22Rv1 (cell line): ENCODE data around the gene THAP3.
A peak's percentile ranks its signal among the peaks of the same experiment; 100 is the strongest.

Experiments used
- H3K27ac ChIP-seq: fragments of 450-650 bp; 2 replicates; pipeline ENCODE4 v1.5.1; 2017
- CTCF ChIP-seq: fragments of 450-650 bp; IDR thresholded peaks from 2 replicates; pipeline ENCODE4 v1.5.1; 2017; ENCODE audit warnings: mild to moderate bottlenecking
- ZFX ChIP-seq: fragments of 450-650 bp; IDR thresholded peaks from 2 replicates; pipeline ENCODE4 v1.6.1; 2017; ENCODE audit warnings: antibody characterized with exemption, borderline replicate concordance

Gene THAP3

GRCh38 chr1:6614019-6614928, 10.4 kb upstream of the THAP3 start:
- TF ChIP-seq CTCF (no peak), ZFX (no peak)
- peak overlapping the region; percentile 86 for H3K27ac ChIP-seq

- TF ChIP-seq ZFX: no peak
- TF ChIP-seq CTCF: no peak
- H3K27ac ChIP-seq: peak overlapping the region; percentile 86
Observed at GRCh38 chr1:6614929-6615785, 9.5 kb upstream of the THAP3 start.

- TF ChIP-seq ZFX (no peak), CTCF (no peak)
- no peak overlapping the region for H3K27ac ChIP-seq
Observed at GRCh38 chr1:6619045-6619444, 5.6 kb upstream of the THAP3 start.

GRCh38 chr1:6621429-6622391, 3.0 kb upstream of the THAP3 start:
- TF ChIP-seq ZFX (no peak), CTCF (no peak)
- no peak overlapping the region for H3K27ac ChIP-seq

GRCh38 chr1:6622396-6623152, 2.1 kb upstream of the THAP3 start:
- no peak for TF ChIP-seq CTCF
- no peak for TF ChIP-seq ZFX
- H3K27ac ChIP-seq: 0 out of 2 replicates have a peak overlapping the region, but pooled peaks have one; percentile 90
